Loucy (cell line): ENCODE measurements around the gene SAMHD1.
A peak's percentile ranks its signal among the peaks of the same experiment; 100 is the strongest.

Source experiments
- H2AFZ ChIP-seq: fragments of 200-600 bp; sonication (generic); 2 replicates; pipeline ENCODE4 v1.6.0; 2016; ENCODE audit warnings: antibody characterized with exemption, mild to moderate bottlenecking, low read length, moderate library complexity
- H3F3A ChIP-seq: fragments of 200-600 bp; 2 replicates; pipeline ENCODE4 v1.6.0; 2016; ENCODE audit warnings: antibody characterized with exemption, low read depth, mild to moderate bottlenecking
- H3K27me3 ChIP-seq: fragments of 200-600 bp; sonication (generic); 2 replicates; pipeline ENCODE4 v1.6.1; 2014; ENCODE audit warnings: low read length, mild to moderate bottlenecking; ENCODE audit not compliant: insufficient read depth, poor library complexity, severe bottlenecking
- H3K36me3 ChIP-seq: fragments of 200-600 bp; sonication (generic); 2 replicates; pipeline ENCODE4 v1.6.1; 2016; ENCODE audit warnings: low read length; ENCODE audit not compliant: insufficient read depth
- H3K4me1 ChIP-seq: fragments of 200-600 bp; sonication (generic); 2 replicates; pipeline ENCODE4 v1.5.1; 2014; ENCODE audit warnings: low read length, mild to moderate bottlenecking; ENCODE audit not compliant: insufficient read depth, poor library complexity, severe bottlenecking
- H3K4me2 ChIP-seq: fragments of 200-600 bp; sonication (generic); 2 replicates; pipeline ENCODE4 v1.6.0; 2014; ENCODE audit warnings: antibody characterized with exemption, low read length, low read depth, mild to moderate bottlenecking; ENCODE audit not compliant: poor library complexity, severe bottlenecking
- H3K4me3 ChIP-seq: fragments of 200-600 bp; sonication (generic); 2 replicates; pipeline ENCODE4 v1.5.1; 2014; ENCODE audit warnings: low read length, mild to moderate bottlenecking, mixed read lengths; ENCODE audit not compliant: poor library complexity, severe bottlenecking
- H3K79me2 ChIP-seq: fragments of 200-600 bp; sonication (generic); 2 replicates; pipeline ENCODE4 v1.6.1; 2014; ENCODE audit warnings: low read length; ENCODE audit not compliant: insufficient read depth
- H3K9ac ChIP-seq: fragments of 200-600 bp; sonication (generic); 2 replicates; pipeline ENCODE4 v1.6.0; 2014; ENCODE audit warnings: mild to moderate bottlenecking, low read depth, low read length, moderate library complexity; ENCODE audit not compliant: poor library complexity, severe bottlenecking
- H3K9me2 ChIP-seq: fragments of 200-600 bp; sonication (generic); replicated peaks from 2 replicates; pipeline ENCODE4 v1.6.1; 2016; ENCODE audit warnings: low read depth, low read length, mixed read lengths
- H3K9me3 ChIP-seq: fragments of 200-600 bp; sonication (generic); 2 replicates; pipeline ENCODE4 v1.6.1; 2014; ENCODE audit warnings: mild to moderate bottlenecking, antibody characterized with exemption, low read length, low read depth; ENCODE audit not compliant: insufficient read depth
- H4K20me1 ChIP-seq: fragments of 200-600 bp; sonication (generic); 2 replicates; pipeline ENCODE4 v1.6.0; 2014; ENCODE audit warnings: antibody characterized with exemption, low read length, mild to moderate bottlenecking; ENCODE audit not compliant: insufficient read depth, poor library complexity, severe bottlenecking
- CTCF ChIP-seq: fragments of 200-600 bp; sonication (generic); conservative IDR thresholded peaks from 2 replicates; pipeline ENCODE4 v1.5.1; 2014; ENCODE audit warnings: mild to moderate bottlenecking, antibody characterized with exemption, low read length
- EZH2phosphoT487 ChIP-seq: fragments of 200-600 bp; IDR thresholded peaks from 2 replicates; pipeline ENCODE4 v1.6.1; 2018; ENCODE audit warnings: antibody characterized with exemption, mild to moderate bottlenecking, moderate library complexity, borderline replicate concordance

The SAMHD1 gene

GRCh38 chr20:36890586-36890985, 60.9 kb downstream of the SAMHD1 start:
- Histone ChIP-seq H3K27me3 (no peaks in the 10 kb centered on the region), H3F3A (no peaks in the 10 kb centered on the region), H3K9me3 (no peaks in the 10 kb centered on the region), H3K4me2 (no peak overlapping the region), H3K36me3 (no peaks in the 10 kb centered on the region), H3K4me1 (peaks cover 3% of the 10 kb centered on the region), H3K9me2 (no peaks in the 10 kb centered on the region), H3K9ac (no peak overlapping the region), H3K79me2 (no peaks in the 10 kb centered on the region), H2AFZ (no peak overlapping the region), H4K20me1 (no peaks in the 10 kb centered on the region), H3K4me3 (no peak overlapping the region)
- TF ChIP-seq CTCF (no peak), EZH2phosphoT487 (no peak)

GRCh38 chr20:36888880-36889516, 62.5 kb downstream of the SAMHD1 start:
- H3F3A ChIP-seq, result no peaks in the 10 kb centered on the region
- H3K36me3 ChIP-seq, result no peaks in the 10 kb centered on the region
- no peak overlapping the region for H3K9ac ChIP-seq
- H3K4me1 ChIP-seq, result peaks cover 3% of the 10 kb centered on the region
- H3K9me3 ChIP-seq, result no peaks in the 10 kb centered on the region
- no peaks in the 10 kb centered on the region for H4K20me1 ChIP-seq
- H3K79me2 ChIP-seq, result no peaks in the 10 kb centered on the region
- H2AFZ ChIP-seq, result no peak overlapping the region
- no peak overlapping the region for H3K4me2 ChIP-seq
- H3K9me2 ChIP-seq, result no peaks in the 10 kb centered on the region
- TF ChIP-seq CTCF, result no peak
- no peak for TF ChIP-seq EZH2phosphoT487
- H3K4me3 ChIP-seq, result no peak overlapping the region
- no peaks in the 10 kb centered on the region for H3K27me3 ChIP-seq

DNA sequence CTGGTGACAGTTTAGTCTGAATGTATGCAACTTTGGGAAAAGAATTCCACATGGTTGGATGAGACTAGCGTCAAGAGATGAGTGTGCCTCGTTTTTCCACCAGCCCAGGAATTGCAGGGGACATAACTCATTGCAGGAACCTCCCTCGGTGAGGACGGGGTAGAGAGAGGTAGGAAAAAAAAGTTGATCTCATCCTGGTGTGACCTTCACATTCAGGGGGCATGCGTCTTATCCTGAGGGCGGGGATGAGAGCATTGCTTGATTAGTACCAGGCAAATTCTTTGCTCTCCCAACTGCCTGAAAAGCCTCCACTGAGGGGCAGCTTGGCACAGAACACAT, 63.8 kb downstream of the SAMHD1 start:
- H2AFZ ChIP-seq, result peak overlapping the region; percentile 39; the same call in 1 of the 2 replicates
- no peak overlapping the region for H3K4me3 ChIP-seq
- H3K9ac ChIP-seq, result no peak overlapping the region
- no peaks in the 10 kb centered on the region for H4K20me1 ChIP-seq
- H3F3A ChIP-seq, result no peaks in the 10 kb centered on the region
- no peak for TF ChIP-seq CTCF
- TF ChIP-seq EZH2phosphoT487, result no peak
- no peaks in the 10 kb centered on the region for H3K79me2 ChIP-seq
- H3K36me3 ChIP-seq, result no peaks in the 10 kb centered on the region
- H3K4me1 ChIP-seq, result peaks cover 3% of the 10 kb centered on the region
- no peak overlapping the region for H3K4me2 ChIP-seq
- H3K27me3 ChIP-seq, result no peaks in the 10 kb centered on the region
- no peaks in the 10 kb centered on the region for H3K9me3 ChIP-seq
- H3K9me2 ChIP-seq, result no peaks in the 10 kb centered on the region
